Measurements from ENCODE around the gene PRXL2C.

PRXL2C gene

GRCh38 chr9:96603305-96604003, 51.7 kb downstream of the PRXL2C start:
- FAIRE-seq: no peak
- no peak for DNase-seq (ENCODE audit: insufficient read length)
- no peak for TF ChIP-seq TAF1 (IDR thresholded peaks at IDR 0.05; ENCODE audit: borderline replicate concordance, low read depth, low read length)
- TF ChIP-seq POLR2A (IDR thresholded peaks at IDR 0.05; ENCODE audit: low read depth, low read length): no peak

- FAIRE-seq (no peak), DNase-seq (ENCODE audit: insufficient read length) (no peak)
- TF ChIP-seq POLR2A (IDR thresholded peaks at IDR 0.05; ENCODE audit: low read depth, low read length) (no peak), POLR2AphosphoS5 (IDR thresholded peaks at IDR 0.05; ENCODE audit: low read depth, low read length) (no peak), TAF1 (IDR thresholded peaks at IDR 0.05; ENCODE audit: borderline replicate concordance, low read depth, low read length) (no peak)
Measured at GRCh38 chr9:96599298-96599697, 55.8 kb downstream of the PRXL2C start.

- no peak for TF ChIP-seq POLR2AphosphoS5 (IDR thresholded peaks at IDR 0.05; ENCODE audit: low read depth, low read length)
- TF ChIP-seq TAF1 (IDR thresholded peaks at IDR 0.05; ENCODE audit: borderline replicate concordance, low read depth, low read length): no peak
- no peak for TF ChIP-seq POLR2A (IDR thresholded peaks at IDR 0.05; ENCODE audit: low read depth, low read length)
Measured at GRCh38 chr9:96596601-96597111, 58.5 kb downstream of the PRXL2C start.

More at GRCh38 chr9:96596601-96597111, 58.5 kb downstream of the PRXL2C start:
- DNase-seq (ENCODE audit: insufficient read length) (no peak), FAIRE-seq (no peak)
